GM19397 (cell line): ENCODE measurements around the gene CACNA1H.
"Not testable (repeated sequence)": the region's sequence is repeated elsewhere in the genome, so short reads cannot be mapped to it uniquely, and the experiment has no call there.

ENCODE experiments used
- ATAC-seq: cut with Tn5 transposase; IDR thresholded peaks from one replicate; pipeline ENCODE4 v1.9.1; 2021; ENCODE audit warnings: mild to moderate bottlenecking, moderate library complexity; ENCODE audit not compliant: unreplicated experiment

Gene CACNA1H

DNA sequence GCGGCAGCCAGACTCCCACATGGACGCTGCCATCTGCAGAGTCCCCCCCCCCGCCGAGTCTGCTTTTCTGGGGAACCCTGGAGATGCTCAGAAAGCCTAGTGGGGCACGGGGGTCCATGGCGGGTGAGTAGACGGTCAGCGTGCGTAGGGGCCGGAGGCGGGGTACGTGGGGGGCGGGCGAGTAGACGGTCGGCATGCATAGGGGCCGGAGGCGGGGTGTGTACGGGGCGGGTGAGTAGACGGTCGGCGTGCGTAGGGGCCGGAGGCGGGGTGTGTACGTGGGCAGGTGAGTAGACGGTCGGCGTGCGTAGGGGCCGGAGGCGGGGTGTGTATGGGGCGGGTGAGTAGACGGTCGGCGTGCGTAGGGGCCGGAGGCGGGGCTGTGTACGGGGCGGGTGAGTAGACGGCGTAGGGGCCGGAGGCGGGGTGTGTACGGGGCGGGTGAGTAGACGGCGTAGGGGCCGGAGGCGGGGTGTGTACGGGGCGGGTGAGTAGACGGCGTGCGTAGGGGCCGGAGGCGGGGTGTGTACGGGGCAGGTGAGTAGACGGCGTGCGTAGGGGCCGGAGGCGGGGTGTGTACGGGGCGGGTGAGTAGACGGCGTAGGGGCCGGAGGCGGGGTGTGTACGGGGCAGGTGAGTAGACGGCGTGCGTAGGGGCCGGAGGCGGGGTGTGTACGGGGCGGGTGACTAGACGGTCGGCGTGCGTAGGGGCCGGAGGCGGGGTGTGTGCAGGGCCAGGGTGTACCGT, 32.7 kb downstream of the CACNA1H start:
- not testable (repeated sequence) for ATAC-seq

- no peak for ATAC-seq
These were observed 35.7 kb downstream of the CACNA1H start for GRCh38 chr16:1188432-1189189.

DNA sequence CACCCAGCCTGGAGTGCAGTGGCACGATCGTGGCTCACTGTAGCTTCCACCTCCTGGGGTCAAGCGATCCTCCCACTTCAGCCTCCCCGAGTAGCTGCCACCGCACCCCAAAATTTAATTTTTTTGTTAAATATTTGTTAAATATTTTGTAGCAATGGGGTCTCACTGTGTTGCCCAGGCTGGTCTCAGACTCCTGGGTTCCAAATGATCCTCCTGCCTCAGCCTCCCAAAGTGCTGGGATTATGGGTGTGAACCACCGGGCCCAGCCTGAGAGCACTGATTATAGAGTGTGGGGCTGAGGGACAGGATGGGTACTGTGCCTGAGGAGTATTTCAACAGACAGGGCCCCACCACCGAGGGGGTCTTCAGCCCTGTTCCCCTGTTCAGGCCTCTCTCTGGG, 36.5 kb downstream of the CACNA1H start:
- no peak for ATAC-seq

DNA sequence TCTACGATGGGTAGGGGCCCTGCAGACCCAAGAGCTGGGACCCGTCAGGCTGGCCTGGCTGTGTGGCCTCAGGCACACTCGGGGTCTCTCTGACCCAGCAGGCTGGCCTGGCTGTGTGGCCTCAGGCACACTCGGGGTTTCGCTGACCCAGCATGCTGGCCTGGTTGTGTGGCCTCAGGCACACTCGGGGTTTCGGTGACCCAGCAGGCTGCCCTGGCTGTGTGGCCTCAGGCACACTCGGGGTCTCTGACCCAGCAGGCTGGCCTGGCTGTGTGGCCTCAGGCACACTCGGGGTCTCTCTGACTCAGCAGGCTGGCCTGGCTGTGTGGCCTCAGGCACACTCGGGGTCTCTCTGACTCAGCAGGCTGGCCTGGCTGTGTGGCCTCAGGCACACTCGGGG, 37.9 kb downstream of the CACNA1H start:
- not testable (repeated sequence) for ATAC-seq

DNA sequence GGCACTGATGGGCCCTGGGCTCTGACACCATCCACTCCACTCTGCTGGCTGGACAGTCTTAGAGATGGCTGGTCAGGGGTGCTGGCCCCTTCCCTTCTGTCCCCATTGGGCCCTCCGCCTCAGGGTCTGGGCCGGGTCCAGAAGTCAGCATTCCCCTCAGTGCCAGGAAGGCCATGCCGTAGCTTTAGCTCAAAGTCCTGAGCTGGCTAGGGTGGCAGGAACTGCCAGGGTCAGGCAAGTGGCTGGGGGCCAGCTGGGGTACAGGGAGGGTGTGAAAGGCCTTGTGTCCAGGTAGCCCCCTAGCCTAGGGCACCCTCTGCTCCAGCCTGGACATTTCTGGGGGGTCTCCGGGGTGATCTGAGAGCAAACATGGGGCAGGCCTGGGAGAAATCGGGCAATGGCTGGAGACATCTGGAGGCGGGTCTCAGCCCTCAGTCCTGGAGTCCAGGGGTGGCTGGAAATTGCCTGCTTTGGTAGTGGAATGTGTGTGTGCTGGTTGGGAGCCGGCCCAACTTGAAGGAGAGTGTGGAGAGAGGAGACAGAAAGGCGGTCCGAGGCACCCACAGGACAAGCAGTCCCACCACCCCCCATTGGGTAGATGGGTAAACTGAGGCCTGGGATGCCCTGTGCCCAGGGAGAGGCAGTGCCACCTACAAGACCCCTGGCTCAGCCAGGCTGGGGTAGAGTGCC, 39.6 kb downstream of the CACNA1H start:
- ATAC-seq: no peak

DNA sequence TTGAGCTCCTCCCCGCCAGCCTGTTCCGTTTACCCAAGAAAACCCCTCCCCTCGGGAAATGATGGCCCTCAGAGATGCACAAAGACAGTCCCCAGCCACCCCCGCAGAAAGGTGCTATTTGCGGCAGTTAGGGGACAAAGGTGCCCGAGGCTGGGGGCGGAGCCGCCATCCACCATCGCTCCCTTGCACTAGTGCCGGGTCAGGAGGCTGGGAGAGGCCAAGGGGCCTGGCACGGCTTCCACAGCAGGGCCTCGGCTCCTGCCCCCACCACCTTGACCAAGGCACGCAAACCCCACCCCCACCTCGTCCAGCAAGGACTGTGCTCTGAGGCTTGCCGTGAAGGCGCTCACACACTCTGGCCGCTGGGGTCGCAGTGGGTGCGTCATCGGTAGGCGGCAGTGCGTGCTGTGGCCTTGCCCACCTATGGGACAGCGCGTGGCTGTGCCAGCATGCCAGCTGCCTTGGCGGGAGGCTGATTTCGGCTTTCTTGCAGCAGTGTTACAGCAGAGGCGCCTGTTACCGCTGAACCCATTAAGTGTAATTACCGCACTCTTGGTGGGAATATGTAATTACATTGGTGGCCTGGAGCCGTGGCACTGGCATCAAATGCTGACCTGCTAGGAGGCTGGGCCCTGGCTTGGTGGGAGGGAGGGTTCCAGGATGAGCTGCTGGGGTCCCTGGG, 40.4 kb downstream of the CACNA1H start:
- ATAC-seq: no peak

GRCh38 chr16:1193825-1194581, 41.1 kb downstream of the CACNA1H start:
- ATAC-seq: no peak

GRCh38 chr16:1194665-1195392, 41.9 kb downstream of the CACNA1H start:
- ATAC-seq: no peak

DNA sequence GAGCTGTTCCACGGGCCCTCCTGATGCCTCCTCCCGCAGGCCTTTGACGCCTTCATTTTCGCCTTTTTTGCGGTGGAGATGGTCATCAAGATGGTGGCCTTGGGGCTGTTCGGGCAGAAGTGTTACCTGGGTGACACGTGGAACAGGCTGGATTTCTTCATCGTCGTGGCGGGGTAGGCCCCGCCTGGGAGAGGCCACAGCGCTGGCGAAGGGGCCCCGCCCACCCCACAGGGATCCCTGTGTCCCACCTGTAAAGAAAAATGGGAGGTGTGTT, 42.4 kb downstream of the CACNA1H start:
- ATAC-seq: no peak

GRCh38 chr16:1196494-1196893, 43.6 kb downstream of the CACNA1H start:
- no peak for ATAC-seq

DNA sequence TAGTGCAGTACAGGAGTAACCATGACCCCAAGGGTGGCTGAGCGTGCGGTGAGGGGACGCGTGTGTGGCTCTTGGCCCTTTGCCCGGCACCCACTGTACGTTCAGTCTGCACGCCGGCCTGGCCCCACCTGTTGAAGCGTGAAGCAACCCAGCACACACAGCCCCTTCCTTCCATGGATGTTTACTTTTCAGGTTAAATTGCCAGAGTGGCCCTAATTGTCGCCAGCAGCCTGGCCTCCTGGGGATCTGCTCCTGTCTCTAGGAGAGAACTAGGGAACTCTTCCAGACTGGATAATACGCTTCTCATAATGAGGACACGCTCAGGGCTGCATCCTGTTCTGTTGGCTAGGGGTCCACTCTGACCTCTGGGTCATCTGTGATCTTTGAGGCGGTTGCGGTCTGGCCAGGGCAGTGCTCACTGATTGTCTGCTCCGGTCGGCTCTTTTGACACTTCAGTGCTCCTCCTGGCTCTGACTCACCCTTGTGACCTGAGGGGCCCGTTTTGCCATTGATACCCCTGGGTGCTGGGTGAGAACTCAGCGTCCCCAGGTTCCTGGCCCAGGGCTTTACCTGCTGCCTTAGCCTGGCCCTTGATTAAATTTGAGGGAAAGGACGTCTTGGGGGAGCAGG, 44.4 kb downstream of the CACNA1H start:
- no peak for ATAC-seq

- ATAC-seq: no peak
These were observed 45.3 kb downstream of the CACNA1H start for GRCh38 chr16:1198194-1198593.

- ATAC-seq: not testable (repeated sequence)
These were observed 45.9 kb downstream of the CACNA1H start for GRCh38 chr16:1198671-1199346.

GRCh38 chr16:1199347-1200013, 46.6 kb downstream of the CACNA1H start:
- ATAC-seq: no peak

- no peak for ATAC-seq
These were observed 47.2 kb downstream of the CACNA1H start for GRCh38 chr16:1200014-1200627.

DNA sequence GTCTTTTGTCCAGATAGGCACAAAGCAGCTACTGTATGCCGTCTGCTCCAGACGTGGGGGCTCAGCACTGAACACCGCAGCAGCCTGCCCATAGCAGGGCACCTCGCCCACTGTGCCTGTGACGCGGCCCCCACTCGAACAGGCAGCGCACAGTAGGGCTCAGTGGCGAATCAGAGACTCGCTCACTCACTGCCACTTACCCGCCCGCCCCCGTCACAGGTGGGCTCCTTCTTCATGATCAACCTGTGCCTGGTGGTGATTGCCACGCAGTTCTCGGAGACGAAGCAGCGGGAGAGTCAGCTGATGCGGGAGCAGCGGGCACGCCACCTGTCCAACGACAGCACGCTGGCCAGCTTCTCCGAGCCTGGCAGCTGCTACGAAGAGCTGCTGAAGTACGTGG, 48.5 kb downstream of the CACNA1H start:
- no peak for ATAC-seq

- no peak for ATAC-seq
These were observed 49.4 kb downstream of the CACNA1H start for GRCh38 chr16:1202274-1202673.

DNA sequence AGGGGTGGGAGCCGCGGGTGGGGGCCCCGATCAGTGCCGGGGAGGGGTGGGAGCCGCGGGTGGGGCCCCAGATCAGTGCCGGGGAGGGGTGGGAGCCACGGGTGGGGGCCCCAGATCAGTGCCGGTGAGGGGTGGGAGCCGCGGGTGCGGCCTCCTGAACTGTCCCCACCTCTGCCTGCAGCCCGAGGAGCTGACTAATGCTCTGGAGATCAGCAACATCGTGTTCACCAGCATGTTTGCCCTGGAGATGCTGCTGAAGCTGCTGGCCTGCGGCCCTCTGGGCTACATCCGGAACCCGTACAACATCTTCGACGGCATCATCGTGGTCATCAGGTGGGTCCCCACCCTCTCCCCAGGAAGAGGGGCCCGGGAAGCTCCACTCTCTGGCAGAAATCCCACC, 52.0 kb downstream of the CACNA1H start:
- no peak for ATAC-seq
